ENCODE measurements around the gene ITGAD.

GRCh38 chr16:31474773-31475738, 81.9 kb downstream of the ITGAD start:
- TF ChIP-seq MAX (IDR thresholded peaks at IDR 0.05) (no peak), USF1 (IDR thresholded peaks at IDR 0.05) (no peak), YY1 (IDR thresholded peaks at IDR 0.05; ENCODE audit: low read depth) (no peak), EP300 (IDR thresholded peaks at IDR 0.05; ENCODE audit: borderline replicate concordance) (no peak), RAD21 (IDR thresholded peaks at IDR 0.05; ENCODE audit: low read depth) (no peak), REST (IDR thresholded peaks at IDR 0.05; ENCODE audit: low read depth) (no peak), NFIC (IDR thresholded peaks at IDR 0.05) (no peak), CEBPB (IDR thresholded peaks at IDR 0.05) (no peak), EGR1 (IDR thresholded peaks at IDR 0.05) (no peak), TAF1 (IDR thresholded peaks at IDR 0.05; ENCODE audit: low read depth) (no peak), FOXM1 (IDR thresholded peaks at IDR 0.05; ENCODE audit: borderline replicate concordance, low read depth) (no peak), TCF12 (IDR thresholded peaks at IDR 0.05; ENCODE audit: low read depth) (no peak)

Data from Ishikawa (cell line).